Inflammatory macrophage treated with lipopolysaccharide for 4 hours (primary cell): ENCODE results near the gene CLMN.
"Not testable (repeated sequence)": the region's sequence is repeated elsewhere in the genome, so short reads cannot be mapped to it uniquely, and the experiment has no call there.

Experiments used
- DNase-seq: peaks from one replicate; pipeline ENCODE4 v3.0.0-alpha.2; 2020

Gene CLMN

DNA sequence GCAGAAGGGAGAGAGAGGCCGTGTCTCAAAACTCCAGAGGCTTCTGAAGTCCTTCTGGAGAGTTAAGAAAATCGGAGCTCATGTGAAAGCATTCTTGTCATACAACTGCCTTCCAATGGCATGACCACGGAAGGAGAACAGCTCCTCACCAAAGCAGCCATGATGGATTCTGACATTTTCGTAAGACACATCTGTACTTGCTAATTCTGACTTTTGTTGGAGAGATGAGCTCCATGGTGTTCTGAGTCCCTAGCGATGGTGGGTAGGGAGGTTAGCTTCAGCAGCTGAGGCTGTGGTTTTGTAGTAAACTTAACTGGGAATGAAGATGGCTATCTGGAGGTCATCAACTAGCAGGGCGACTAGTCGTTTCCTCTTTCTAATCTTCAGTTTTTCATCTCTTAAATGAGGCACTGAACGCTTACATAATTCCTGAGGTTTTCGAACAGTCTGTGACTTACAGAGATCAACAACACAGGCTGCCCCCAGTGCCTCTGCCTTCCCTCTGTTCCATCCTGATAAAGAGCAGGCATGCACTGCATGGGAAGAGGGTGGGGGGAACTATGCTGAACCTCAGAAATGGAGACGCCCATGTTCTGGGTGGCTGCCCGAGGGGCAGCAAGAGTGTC lies 133.8 kb downstream of the CLMN start:
- peak; percentile 76 for DNase-seq

GRCh38 chr14:95185033-95185766 lies 134.5 kb downstream of the CLMN start:
- DNase-seq, result peak; percentile 89

DNA sequence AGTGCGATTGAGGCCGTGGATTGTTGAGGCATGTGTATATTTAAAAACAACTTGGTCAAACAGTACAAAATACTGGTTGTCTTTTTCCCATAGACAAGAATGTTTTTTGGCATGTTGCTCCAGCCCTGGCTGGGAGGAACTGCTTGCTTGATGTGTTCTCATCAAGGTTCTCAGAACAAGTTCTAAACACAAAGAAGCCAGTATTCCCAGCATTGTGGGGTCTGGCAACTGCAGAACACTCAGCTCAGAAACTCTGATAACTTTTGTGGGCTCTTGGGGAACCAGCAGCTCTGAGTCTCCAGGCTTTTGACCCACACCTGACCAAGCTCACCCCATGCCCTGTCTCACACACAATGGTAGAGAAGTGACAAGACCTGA lies 135.3 kb downstream of the CLMN start:
- DNase-seq, result no peak

DNA sequence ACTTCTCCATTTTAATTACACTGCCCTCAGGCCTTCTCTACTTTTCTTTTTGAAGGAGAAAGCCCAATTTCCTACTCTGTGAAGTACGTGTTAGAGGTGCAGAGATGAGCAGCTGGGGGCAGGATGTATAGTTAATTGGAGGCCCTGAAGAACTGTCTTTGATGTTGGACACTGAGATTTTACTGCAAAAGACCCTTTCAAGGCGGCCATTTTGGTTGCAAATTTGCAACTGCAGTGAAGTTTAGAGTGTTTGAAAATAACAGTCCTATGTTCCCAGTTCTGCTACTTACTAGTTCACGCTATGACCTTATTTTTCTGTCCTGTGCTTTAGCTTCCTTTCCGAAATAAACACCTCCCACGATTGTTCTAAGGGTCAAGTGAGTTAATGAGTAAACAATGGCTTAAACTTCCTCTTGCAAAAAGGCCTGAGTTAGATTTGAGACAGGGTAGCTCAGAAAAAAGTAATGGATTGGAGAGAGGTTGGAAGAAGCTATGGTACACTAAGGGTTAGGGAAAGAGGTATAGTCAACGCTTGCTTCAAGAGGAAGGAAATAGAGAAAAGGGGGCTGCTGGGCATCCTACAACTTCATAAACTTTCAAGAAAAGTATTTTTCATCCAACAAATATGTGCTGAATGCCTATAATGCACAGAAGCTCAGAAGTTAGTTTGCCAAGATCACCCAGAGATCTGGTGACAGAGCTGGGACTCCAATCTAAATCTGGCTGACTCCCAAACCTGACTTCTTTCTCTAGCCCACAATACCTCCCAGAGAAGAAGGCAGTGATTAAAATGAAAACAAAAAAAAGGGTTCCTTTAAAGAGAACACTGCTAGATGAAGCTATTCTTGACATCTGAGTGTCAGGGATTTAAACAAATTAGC lies 135.9 kb downstream of the CLMN start:
- peak; percentile 82 for DNase-seq

DNA sequence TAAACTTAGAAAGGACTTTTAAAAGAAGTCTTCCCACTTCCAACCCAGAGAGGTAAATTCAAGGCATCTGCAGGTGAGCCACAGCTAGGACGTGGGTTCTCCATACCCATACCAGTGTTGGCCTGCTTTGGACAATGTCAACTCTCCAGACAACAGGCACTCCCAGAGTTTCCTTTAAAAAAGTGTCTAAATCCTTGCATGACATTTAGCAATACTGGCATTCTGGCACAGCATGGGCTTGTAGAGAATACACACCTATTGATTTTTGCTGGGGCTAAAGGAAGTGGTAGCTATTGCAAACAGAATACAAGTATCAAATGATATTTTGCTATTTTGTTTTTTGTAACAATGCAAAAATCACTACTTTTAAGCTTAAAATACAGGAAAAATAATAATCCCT lies 136.6 kb downstream of the CLMN start:
- DNase-seq, result peak; percentile 4

DNA sequence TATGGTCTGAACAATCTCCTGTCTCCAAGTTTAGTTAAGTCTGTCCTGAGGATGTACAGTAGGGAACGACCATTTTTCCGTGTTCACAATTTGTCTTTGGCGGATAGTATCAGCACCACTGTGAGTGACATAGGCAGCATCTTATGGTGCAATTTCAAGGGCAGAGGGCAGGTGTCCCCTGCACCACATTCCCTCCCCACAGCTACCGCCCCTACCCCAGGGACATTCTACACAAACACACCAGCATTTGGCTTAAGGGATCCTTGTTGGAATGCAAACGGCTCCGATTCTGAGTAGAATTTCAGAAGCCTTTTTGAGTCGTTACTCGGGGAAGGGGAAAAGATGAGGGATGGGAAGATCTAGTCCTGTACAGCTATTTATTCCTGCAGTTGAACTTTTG lies 137.3 kb downstream of the CLMN start:
- DNase-seq, result no peak

DNA sequence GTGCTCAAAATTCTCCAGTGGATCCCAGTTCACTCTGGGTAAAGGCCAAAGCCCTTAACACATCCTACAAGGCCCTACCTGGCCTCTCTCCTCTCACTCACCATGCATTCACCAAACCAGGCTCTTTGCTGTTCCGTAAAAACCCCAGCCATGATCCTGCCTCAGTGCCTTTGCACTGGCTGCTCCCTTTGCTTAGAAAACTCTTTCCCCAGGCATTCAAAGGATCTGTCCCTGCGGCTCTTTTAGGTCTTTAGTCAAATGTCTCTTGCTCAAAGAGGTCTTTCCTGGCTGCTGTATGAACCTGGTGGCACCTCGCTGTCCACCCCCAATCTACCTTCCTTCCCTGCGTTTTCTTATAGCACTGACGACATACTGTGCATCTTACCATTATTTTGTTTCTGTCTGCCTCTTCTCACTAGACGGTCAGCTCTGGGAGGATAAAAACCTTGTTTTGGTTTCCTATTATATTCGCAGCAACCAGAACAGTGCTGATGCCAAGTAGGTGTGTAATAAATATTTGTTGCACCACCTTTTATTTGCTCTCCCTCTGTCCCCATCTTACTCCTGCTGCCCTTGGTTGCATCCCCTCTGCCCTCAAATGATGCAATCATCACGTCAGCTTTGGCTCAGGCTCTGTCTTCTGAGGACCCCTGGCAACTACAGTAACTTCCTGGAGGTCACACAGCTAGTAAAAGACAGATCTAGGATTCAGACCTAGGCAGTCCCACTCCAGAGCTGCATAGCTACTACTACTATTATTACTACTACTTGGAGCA lies 138.6 kb downstream of the CLMN start:
- DNase-seq, result no peak

DNA sequence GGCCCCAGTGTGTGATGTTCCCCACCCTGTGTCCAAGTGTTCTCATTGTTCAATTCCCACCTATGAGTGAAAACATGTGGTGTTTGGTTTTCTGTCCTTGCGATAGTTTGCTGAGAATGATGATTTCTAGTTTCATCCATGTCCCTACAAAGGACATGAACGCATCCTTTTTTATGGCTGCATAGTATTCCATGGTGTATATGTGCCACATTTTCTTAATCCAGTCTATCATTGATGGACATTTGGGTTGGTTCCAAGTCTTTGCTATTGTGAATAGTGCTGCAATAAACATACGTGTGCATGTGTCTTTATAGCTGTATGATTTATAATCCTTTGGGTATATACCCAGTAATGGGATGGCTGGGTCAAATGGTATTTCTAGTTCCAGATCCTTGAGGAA lies 144.0 kb downstream of the CLMN start:
- DNase-seq, result not testable (repeated sequence)

DNA sequence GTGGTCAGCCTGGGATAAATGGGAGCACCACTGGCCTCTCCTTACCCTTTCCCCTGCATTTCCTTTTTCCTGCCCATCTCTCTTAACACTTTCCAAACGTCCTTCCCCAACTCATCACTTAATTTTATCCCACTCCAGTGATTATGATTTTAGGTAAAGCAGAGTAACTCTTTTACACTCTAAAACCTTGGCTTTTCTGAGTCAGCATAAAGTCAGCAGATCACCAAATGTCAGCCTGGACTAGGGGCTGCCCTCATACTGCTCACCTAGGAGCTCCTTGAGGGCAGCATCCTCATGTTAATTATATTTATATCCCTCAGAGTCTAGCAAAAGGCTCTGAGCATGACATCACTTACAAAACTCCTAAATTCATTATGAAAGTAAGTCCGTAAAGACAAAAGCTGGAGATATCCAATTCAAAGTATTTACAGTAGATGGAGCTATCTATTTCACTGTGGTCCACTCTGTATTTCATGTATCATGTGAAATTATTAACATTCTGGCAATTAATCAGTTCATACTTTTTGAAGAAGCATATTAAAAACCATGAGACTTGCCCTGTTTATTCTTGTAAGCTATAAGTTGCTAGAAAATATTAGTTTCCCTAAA lies 145.4 kb downstream of the CLMN start:
- peak; percentile 45 for DNase-seq

GRCh38 chr14:95173518-95173917 lies 146.2 kb downstream of the CLMN start:
- DNase-seq, result peak; percentile 39

GRCh38 chr14:95167177-95167576 lies 152.5 kb downstream of the CLMN start:
- no peak for DNase-seq

GRCh38 chr14:95165517-95165916 lies 154.2 kb downstream of the CLMN start:
- no peak for DNase-seq

GRCh38 chr14:95164506-95164905 lies 155.2 kb downstream of the CLMN start:
- peak; percentile 28 for DNase-seq

- DNase-seq, result no peak
Measured at GRCh38 chr14:95163666-95164065, 156.0 kb downstream of the CLMN start.

DNA sequence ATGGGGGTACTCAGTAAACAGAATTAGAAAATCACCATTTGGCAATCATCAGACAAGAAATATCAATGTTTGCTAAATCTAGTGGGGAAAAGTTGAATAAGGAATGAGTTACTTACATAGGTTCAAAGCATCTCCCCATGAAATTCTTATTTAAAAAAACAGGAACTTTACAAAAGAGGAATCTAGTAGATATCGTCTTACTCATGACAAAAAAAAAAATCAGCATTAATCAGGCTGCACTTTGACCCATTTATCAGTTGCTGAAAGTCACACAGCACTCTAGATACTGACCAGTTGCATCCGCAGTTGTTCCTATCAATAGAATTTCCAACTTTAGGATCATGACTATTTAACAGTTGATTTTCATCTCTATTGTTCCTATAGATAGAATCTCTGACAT lies 156.6 kb downstream of the CLMN start:
- peak; percentile 71 for DNase-seq

- DNase-seq, result no peak
Measured at GRCh38 chr14:95162641-95163040, 157.1 kb downstream of the CLMN start.

GRCh38 chr14:95157327-95158189 lies 162.2 kb downstream of the CLMN start, which contains the start of gene DICER1:
Gene DICER1, minus strand, starts transcription at chr14:95157529. Its CDS starts 24,071 bp downstream, at chr14:95133458.
- peak; percentile 94 for DNase-seq

DNA sequence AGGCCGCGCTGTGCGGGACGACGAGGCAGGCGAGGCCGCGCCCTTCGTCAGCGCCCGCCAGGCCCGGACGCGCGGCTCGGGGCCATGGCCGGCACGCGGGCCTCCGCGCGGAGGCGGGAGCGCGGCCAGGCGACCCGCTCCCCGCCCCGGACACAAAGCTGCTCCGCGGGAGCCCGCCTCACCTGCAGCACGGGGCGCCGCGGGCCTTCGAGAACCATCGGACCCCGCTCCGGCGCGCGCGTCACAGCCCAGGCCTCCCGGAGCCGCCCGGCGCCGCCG lies 162.7 kb downstream of the CLMN start:
- no peak for DNase-seq

DNA sequence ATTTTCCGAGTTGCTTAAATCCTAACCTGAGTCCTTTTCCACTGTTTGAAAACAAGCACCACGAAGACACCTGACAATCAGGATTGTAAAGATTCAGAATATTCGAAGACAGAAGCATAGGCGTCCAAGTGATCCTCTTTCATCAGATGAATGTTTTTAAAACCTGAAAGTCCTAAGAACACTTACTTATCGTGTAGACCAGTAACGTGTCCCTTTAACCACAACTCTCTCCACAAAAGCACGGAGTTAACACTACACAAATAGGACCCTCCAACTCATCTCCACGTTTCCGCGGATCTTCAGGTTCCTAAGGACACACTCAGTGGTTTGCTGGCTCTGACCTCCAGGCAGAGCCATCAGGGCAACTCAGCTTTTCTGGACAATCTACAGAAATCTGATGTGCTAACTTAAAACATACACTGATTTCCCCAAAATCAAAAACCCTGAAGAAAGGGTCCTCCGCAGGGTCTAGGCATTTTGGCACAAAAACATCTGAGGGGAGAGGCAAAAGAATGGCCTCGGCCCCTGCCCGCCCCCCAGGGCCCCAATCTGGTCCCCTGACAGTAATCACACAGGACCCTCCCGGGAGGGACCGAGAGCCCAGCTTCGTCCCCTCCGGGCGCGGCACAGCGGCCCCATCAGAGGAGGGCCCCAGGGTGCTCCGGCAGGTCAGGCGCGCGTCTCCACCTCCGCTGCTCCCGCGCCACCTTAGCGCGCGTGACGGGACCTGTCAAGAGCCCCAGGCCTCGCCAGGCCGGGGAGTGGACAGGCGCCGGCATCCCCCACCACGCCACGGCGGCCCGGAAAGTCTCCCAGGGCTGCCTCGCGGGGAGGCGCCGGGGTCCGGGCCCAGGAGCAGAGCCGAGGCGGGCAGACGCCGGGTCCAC lies 163.3 kb downstream of the CLMN start:
- no peak for DNase-seq

DNA sequence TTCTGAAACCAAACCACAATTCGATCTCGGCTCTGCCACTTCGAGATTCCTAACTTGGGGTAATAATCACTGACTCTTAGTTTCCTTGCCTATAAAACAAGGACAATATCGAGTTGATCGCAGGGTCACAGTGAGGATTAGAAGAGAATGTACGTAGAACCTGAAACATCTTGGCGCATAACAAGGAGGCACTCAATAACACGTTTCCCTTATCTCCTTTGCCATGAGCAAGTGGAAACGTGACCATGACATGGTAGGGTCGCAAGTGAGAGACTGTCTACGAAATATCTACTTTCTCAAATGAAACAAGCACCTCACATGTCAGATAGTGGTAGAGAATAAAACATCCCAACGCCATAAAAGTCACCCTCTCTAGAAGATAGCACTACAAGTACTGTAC lies 164.7 kb downstream of the CLMN start:
- no peak for DNase-seq

DNA sequence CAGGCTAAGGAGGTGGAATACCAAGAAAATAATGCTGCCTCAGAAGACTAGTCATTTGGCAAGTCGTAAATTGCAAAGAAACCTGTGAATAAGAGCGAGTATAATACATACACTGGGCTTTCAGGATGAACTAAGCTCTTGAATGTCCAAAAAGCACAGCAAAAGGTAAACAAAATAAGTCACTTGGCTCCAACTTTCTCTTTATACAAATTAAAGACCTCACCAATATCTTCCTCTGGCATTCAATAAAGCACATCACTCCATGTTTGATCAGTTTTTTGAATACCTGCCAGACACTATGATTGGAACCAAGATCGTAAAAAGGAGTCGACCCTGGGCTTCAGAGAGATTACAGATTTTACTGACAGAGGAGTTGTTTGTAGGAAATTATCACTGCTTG lies 165.8 kb downstream of the CLMN start:
- no peak for DNase-seq
